ENCODE results near the gene KIAA1549. TPM values are rescaled to one million over a fixed set of nuclear protein-coding genes. Genes with fewer than 3 reads are reported as not detected.

The KIAA1549 gene
- total and polyA plus RNA-seq, 9 of the 15 experiments (the other 6 are each of a cell fraction or from before 2014, with no cell fraction given): 0.01 to 0.29 (median 0.07) TPM

GRCh38 chr7:138963675-138964074 lies 17.5 kb downstream of the KIAA1549 start:
- Histone ChIP-seq H3K4me3 (no peak overlapping the region), H3K27ac (ENCODE audit: extremely low read depth, low read depth, low read length) (no peak overlapping the region), H4K20me1 (replicated peaks; ENCODE audit: control insufficient read depth, insufficient read depth, low read length) (no peaks in the 10 kb centered on the region), H3K4me2 (ENCODE audit: insufficient read depth, low read length) (no peak overlapping the region), H3K9me1 (ENCODE audit: control insufficient read depth, insufficient read depth, low read length) (no peaks in the 10 kb centered on the region), H3K79me2 (ENCODE audit: control insufficient read depth, insufficient read depth, low read length) (no peaks in the 10 kb centered on the region), H3K9me3 (replicated peaks; ENCODE audit: control insufficient read depth, insufficient read depth, low read depth, low read length) (no peaks in the 10 kb centered on the region), H3K4me1 (replicated peaks in 1 of 2; ENCODE audit: control insufficient read depth in 2 of 2, insufficient read depth in 2 of 2, low read length in 2 of 2) (no peaks in the 10 kb centered on the region), H3K9ac (ENCODE audit: insufficient read depth in 1 of 2, low read depth in 2 of 2, low read length in 2 of 2) (no peak overlapping the region), H2AFZ (ENCODE audit: low read depth, low read length) (no peak overlapping the region), H3K36me3 (ENCODE audit: control insufficient read depth, insufficient read depth, low read length) (no peaks in the 10 kb centered on the region), H3K27me3 (ENCODE audit: control insufficient read depth in 2 of 2, insufficient read depth in 2 of 2, low read length in 2 of 2) (peaks cover 67 to 70% of the 10 kb centered on the region in 2 experiments)
- FAIRE-seq: no peak
- ChIA-PET CTCF (ENCODE audit: low intra/inter-chr PET ratio) (no interaction called here), POLR2A (interaction anchor here (1.2 kb wide), 1 partner anchor 18 kb away, joined by 3 read pairs; no protein-coding TSS in a partner anchor)
- no TSS peak for BruUV-seq (replicated peaks)
- 2% methylated on average over 5 of the region's 5 CpGs for WGBS (ENCODE audit: insufficient coverage, low coverage, missing lambda C conversion rate)
- TF ChIP-seq E2F1 (CRISPR knock-in tag; IDR thresholded peaks at IDR 0.05): no peak
- peak; percentile 17; the same call in 1 of the 2 replicates for TF ChIP-seq BMI1 (IDR thresholded peaks at IDR 0.05; ENCODE audit: low read length)
- no peak for TF ChIP-seq FOXA3 (CRISPR knock-in tag; conservative IDR thresholded peaks at IDR 0.05 in 1 of 2, IDR thresholded peaks at IDR 0.05 in 1 of 2)
- TF ChIP-seq HDAC2 (IDR thresholded peaks at IDR 0.05): no peak
- TF ChIP-seq ZNF586 (CRISPR knock-in tag; conservative IDR thresholded peaks at IDR 0.05): no peak
- TF ChIP-seq NCOA1 (IDR thresholded peaks at IDR 0.05; ENCODE audit: low read depth): no peak
- no peak for TF ChIP-seq POLR3A (IDR thresholded peaks at IDR 0.05; ENCODE audit: borderline replicate concordance, extremely low read depth, insufficient read depth, insufficient read length)
- 0 out of 2 replicates have a peak, but pooled peaks have one; percentile 28 for TF ChIP-seq ZNF316 (IDR thresholded peaks at IDR 0.05)
- peak; percentile 32; the same call in 1 of the 2 replicates for TF ChIP-seq RNF2 (IDR thresholded peaks at IDR 0.05)
- ATAC-seq: no peak
- in situ Hi-C loops (cut with MboI): no loop called here
- DNase-seq (ENCODE audit: extremely low read depth in 1 of 4, low spot score in 3 of 4): no peak
- intact Hi-C loops (cut with micrococcal nuclease): no loop called here
